GM12878 (cell line): Measurements from ENCODE around the gene ANO9. TPM values are rescaled to one million over a fixed set of nuclear protein-coding genes. Genes with fewer than 3 reads are reported as not detected.

Experiments used
- ATAC-seq: fragments of 200-7000 bp; cut with Tn5 transposase; 3 replicates; pipeline ENCODE4 v1.9.1; 2020; ENCODE audit warnings: mild to moderate bottlenecking, moderate library complexity
- Bru-seq: library from RNA; stranded (reverse); fragments of 400-500 nt; gene quantifications from one replicate; lab custom pipeline; 2021; lab: Mats Ljungman, UMichigan
- BruChase-seq, 2 experiments: library from RNA; stranded (reverse); fragments of 400-500 nt; gene quantifications; one replicate each; lab custom pipeline; 2021; lab: Mats Ljungman, UMichigan
- BruUV-seq: library from RNA; stranded (reverse); fragments of 400-500 nt; replicated peaks from 2 replicates; lab custom pipeline; 2021; lab: Mats Ljungman, UMichigan
- CTCF ChIA-PET: fragments of 300-600 bp; sonication (Branson Sonifier 250); formaldehyde crosslinking; extraction: SDS; loops from one replicate; lab custom pipeline; 2021; ENCODE audit warnings: inconsistent platforms; lab: Yijun Ruan, JAX
- POLR2A ChIA-PET: fragments of 350-600 bp; formaldehyde crosslinking; extraction: SDS; loops from one replicate; lab custom pipeline; 2021; ENCODE audit warnings: inconsistent platforms; lab: Charles Lee
- RAD21 ChIA-PET: fragments of 300-600 bp; sonication (Branson Sonifier 250); formaldehyde crosslinking; loops from one replicate; lab custom pipeline; 2023; ENCODE audit warnings: antibody characterized with exemption; ENCODE audit not compliant: unreplicated experiment; lab: Charles Lee
- SMC1A ChIA-PET: fragments of 300-600 bp; sonication (Branson Sonifier 250); formaldehyde crosslinking; loops from one replicate; lab custom pipeline; 2023; ENCODE audit not compliant: unreplicated experiment, uncharacterized antibody; lab: Charles Lee
- DNase-seq: peaks from one replicate; pipeline ENCODE4 v3.0.0-alpha.2; 2011; ENCODE audit warnings: low read depth, low spot score
- FAIRE-seq: peaks from 3 replicates; lab custom pipeline; 2011; peaks lifted over from hg19 to GRCh38; lab: Jason Lieb, UNC
- H2AFZ ChIP-seq: 2 replicates; pipeline ENCODE4 v1.6.0; 2011; ENCODE audit warnings: low read depth, low read length, control low read depth; ENCODE audit not compliant: control insufficient read depth
- H3K27ac ChIP-seq: 2 replicates; pipeline ENCODE4 v1.5.1; 2011; ENCODE audit warnings: control low read depth; ENCODE audit not compliant: control insufficient read depth, insufficient read depth
- H3K27me3 ChIP-seq, 2 experiments: replicated peaks in 1 of 2; 2 replicates each; pipeline versions ENCODE4 v1.6.0 to v1.6.1; 2011; ENCODE audit warnings: low read length in 1 of 2; ENCODE audit not compliant: control insufficient read depth in 2 of 2, insufficient read depth in 2 of 2
- H3K36me3 ChIP-seq, 2 experiments: 2 replicates each; pipeline ENCODE4 v1.5.1; 2011; ENCODE audit warnings: low read length in 1 of 2; ENCODE audit not compliant: control insufficient read depth in 2 of 2, insufficient read depth in 2 of 2
- H3K4me1 ChIP-seq: 2 replicates; pipeline ENCODE4 v1.6.1; 2011; ENCODE audit warnings: mild to moderate bottlenecking, low read length, moderate library complexity, mixed read lengths; ENCODE audit not compliant: control insufficient read depth, insufficient read depth
- H3K4me2 ChIP-seq: 2 replicates; pipeline ENCODE4 v1.6.0; 2011; ENCODE audit warnings: control low read depth; ENCODE audit not compliant: control insufficient read depth, insufficient read depth
- H3K4me3 ChIP-seq: fragments of 200-600 bp; sonication (generic); 2 replicates; pipeline ENCODE4 v1.5.1; 2016
- H3K79me2 ChIP-seq: 2 replicates; pipeline ENCODE4 v1.6.0; 2011; ENCODE audit warnings: low read length; ENCODE audit not compliant: control insufficient read depth, insufficient read depth
- H3K9ac ChIP-seq: 2 replicates; pipeline ENCODE4 v1.8.0; 2011; ENCODE audit warnings: low read length, control low read depth, mixed read lengths; ENCODE audit not compliant: control insufficient read depth, insufficient read depth
- H3K9me3 ChIP-seq: replicated peaks from 3 replicates; pipeline ENCODE4 v1.5.1; 2011; ENCODE audit warnings: mild to moderate bottlenecking, low read length; ENCODE audit not compliant: control insufficient read depth, insufficient read depth
- H4K20me1 ChIP-seq: 2 replicates; pipeline ENCODE4 v1.6.0; 2011; ENCODE audit not compliant: control insufficient read depth, insufficient read depth
- BHLHE40 ChIP-seq, 2 experiments: fragments of 450-650 bp in 1 of 2; IDR thresholded peaks; 2 replicates each; pipeline ENCODE4 v1.6.1; 2011 to 2017; ENCODE audit warnings: low read depth in 2 of 2, borderline replicate concordance in 1 of 2, improper control_type of control experiment in 1 of 2, low read length in 1 of 2, mild to moderate bottlenecking in 1 of 2
- ETV6 ChIP-seq, 2 experiments: fragments of 450-650 bp in 1 of 2; IDR thresholded peaks in 1 of 2; conservative IDR thresholded peaks in 1 of 2; 2 replicates each; pipeline ENCODE4 v1.6.1; 2014; ENCODE audit warnings: antibody characterized with exemption in 1 of 2, borderline replicate concordance in 1 of 2, low read depth in 1 of 2, mild to moderate bottlenecking in 1 of 2, moderate library complexity in 1 of 2
- FOXK2 ChIP-seq: fragments of 450-650 bp; IDR thresholded peaks from 2 replicates; pipeline ENCODE4 v1.6.1; 2017; ENCODE audit warnings: mild to moderate bottlenecking, moderate library complexity
- FOXM1 ChIP-seq: IDR thresholded peaks from 2 replicates; pipeline ENCODE4 v1.6.1; 2012; ENCODE audit warnings: low read depth, mild to moderate bottlenecking, inconsistent platforms, low read length, moderate library complexity
- IRF4 ChIP-seq: IDR thresholded peaks from 2 replicates; pipeline ENCODE4 v1.6.1; 2011; ENCODE audit warnings: low read depth, low read length
- LARP7 ChIP-seq: fragments of 450-650 bp; IDR thresholded peaks from 2 replicates; pipeline ENCODE4 v1.6.1; 2017; ENCODE audit warnings: mild to moderate bottlenecking
- NFYB ChIP-seq: IDR thresholded peaks from 2 replicates; pipeline ENCODE4 v1.6.1; 2011; ENCODE audit warnings: low read depth, mild to moderate bottlenecking, low read length, improper control_type of control experiment, moderate library complexity; ENCODE audit not compliant: insufficient read depth
- NR2F1 ChIP-seq: fragments of 450-650 bp; conservative IDR thresholded peaks from 2 replicates; pipeline ENCODE4 v1.6.1; 2017; ENCODE audit warnings: mild to moderate bottlenecking
- POLR2A ChIP-seq: IDR thresholded peaks from 2 replicates; pipeline ENCODE4 v1.6.1; 2011; ENCODE audit warnings: low read depth, mild to moderate bottlenecking, low read length
- SIX5 ChIP-seq: IDR thresholded peaks from 2 replicates; pipeline ENCODE4 v1.6.1; 2011; ENCODE audit warnings: mild to moderate bottlenecking, low read depth, low read length, moderate library complexity; ENCODE audit not compliant: severe bottlenecking
- SMARCA5 ChIP-seq: fragments of 450-650 bp; IDR thresholded peaks from 2 replicates; pipeline ENCODE4 v1.6.1; 2017; ENCODE audit warnings: mild to moderate bottlenecking
- SP1 ChIP-seq: IDR thresholded peaks from one replicate; pipeline ENCODE4 v1.6.1; 2011; ENCODE audit warnings: low read depth, low read length
- YBX1 ChIP-seq: fragments of 450-650 bp; IDR thresholded peaks from 2 replicates; pipeline ENCODE4 v1.6.1; 2016; ENCODE audit warnings: antibody characterized with exemption
- ZNF24 ChIP-seq: fragments of 450-650 bp; IDR thresholded peaks from 2 replicates; pipeline ENCODE4 v1.6.1; 2017; ENCODE audit warnings: antibody characterized with exemption, mild to moderate bottlenecking
- WGBS: methylation state at CpG from one replicate; pipeline ENCODE4 v1.1.6; 2016; ENCODE audit warnings: low lambda C conversion rate; ENCODE audit not compliant: insufficient replicate concordance, insufficient coverage; ENCODE audit errors: missing lambda C conversion rate; 5-methylcytosine and 5-hydroxymethylcytosine counted together
- in situ Hi-C: fragments of 300-500 bp; cut with MboI; formaldehyde crosslinking; loops from 9 replicates; pipeline ENCODE4 v1.14.3; 2018; ENCODE audit warnings: mixed read lengths
- intact Hi-C: fragments of 100-400 bp; cut with micrococcal nuclease; formaldehyde crosslinking; loops from one replicate; pipeline ENCODE4 v1.14.2; 2022; ENCODE audit not compliant: unreplicated experiment
- long read RNA-seq, 2 experiments: library from polyadenylated mRNA; unstranded; transcript quantifications; one replicate each; pipeline ENCODE4 v2.0.0, GENCODE V29; 2019 to 2020
- polyA minus RNA-seq, 3 experiments: library from RNA; depleted of rRNA, polyadenylated mRNA; stranded (reverse); fragments of >200 nt; gene quantifications; 2 replicates each; pipeline ENCODE4 v1.2.3, GENCODE V29; 2011
- polyA plus RNA-seq, 11 experiments: library from polyadenylated mRNA; depleted of rRNA in 4 of 11; unstranded in 6 of 11; stranded (reverse) in 5 of 11; fragments of >200 nt; fragmentation: Nextera tagmentation in 4 of 11; fragmentation: Illumina TruSeq in 1 of 11; extraction: Ambion mirVana in 4 of 11; extraction: Trizol in 1 of 11; gene quantifications; 1 replicate in 1 of 11; 2 replicates in 10 of 11; pipeline versions ENCODE4 v1.2.1 to v1.2.3, GENCODE V29; 2011 to 2016; ENCODE audit warnings: inconsistent platforms in 2 of 11, missing spikeins in 2 of 11, low read depth in 1 of 11
- total RNA-seq, 4 experiments: library from RNA; depleted of rRNA in 3 of 4; stranded (reverse); fragments of >200 nt in 3 of 4; fragmentation: Illumina TruSeq in 1 of 4; extraction: Trizol in 1 of 4; gene quantifications; 2 replicates each; pipeline versions ENCODE4 v1.2.1 to v1.2.3, GENCODE V29; 2013 to 2021
- TF ChIP-seq, protein P1 (sequence below): fragments of 450-650 bp; IDR thresholded peaks from 2 replicates; pipeline ENCODE4 v1.6.1; 2017; ENCODE audit warnings: mild to moderate bottlenecking

Gene ANO9, protein sequence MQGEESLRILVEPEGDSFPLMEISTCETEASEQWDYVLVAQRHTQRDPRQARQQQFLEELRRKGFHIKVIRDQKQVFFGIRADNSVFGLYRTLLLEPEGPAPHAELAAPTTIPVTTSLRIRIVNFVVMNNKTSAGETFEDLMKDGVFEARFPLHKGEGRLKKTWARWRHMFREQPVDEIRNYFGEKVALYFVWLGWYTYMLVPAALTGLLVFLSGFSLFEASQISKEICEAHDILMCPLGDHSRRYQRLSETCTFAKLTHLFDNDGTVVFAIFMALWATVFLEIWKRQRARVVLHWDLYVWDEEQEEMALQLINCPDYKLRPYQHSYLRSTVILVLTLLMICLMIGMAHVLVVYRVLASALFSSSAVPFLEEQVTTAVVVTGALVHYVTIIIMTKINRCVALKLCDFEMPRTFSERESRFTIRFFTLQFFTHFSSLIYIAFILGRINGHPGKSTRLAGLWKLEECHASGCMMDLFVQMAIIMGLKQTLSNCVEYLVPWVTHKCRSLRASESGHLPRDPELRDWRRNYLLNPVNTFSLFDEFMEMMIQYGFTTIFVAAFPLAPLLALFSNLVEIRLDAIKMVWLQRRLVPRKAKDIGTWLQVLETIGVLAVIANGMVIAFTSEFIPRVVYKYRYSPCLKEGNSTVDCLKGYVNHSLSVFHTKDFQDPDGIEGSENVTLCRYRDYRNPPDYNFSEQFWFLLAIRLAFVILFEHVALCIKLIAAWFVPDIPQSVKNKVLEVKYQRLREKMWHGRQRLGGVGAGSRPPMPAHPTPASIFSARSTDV
- total RNA-seq (2013; cell fraction: nucleolus; rRNA removed), result 106 and 107 TPM in 2 replicates
- total RNA-seq (2014; rRNA removed) (16.3 and 19.8 TPM in 2 replicates), total RNA-seq (2014; rRNA removed; fragmentation: Illumina TruSeq; extraction: Trizol) (7.6 and 9.4 TPM in 2 replicates), total RNA-seq (2021) (37.0 and 42.3 TPM in 2 replicates), polyA plus RNA-seq (2011; rRNA removed) (12.7 and 21.8 TPM in 2 replicates), polyA plus RNA-seq (2014; fragmentation: Illumina TruSeq; extraction: Trizol) (3.0 and 9.5 TPM in 2 replicates), polyA plus RNA-seq (2014; fragmentation: Nextera tagmentation; extraction: Ambion mirVana) (1 to 10 TPM in 1 of 2 experiments, under 1 TPM in 1; 0.21 to 1.6 TPM), polyA plus RNA-seq (2014; rRNA removed) (42.1 and 51.0 TPM in 2 replicates), polyA plus RNA-seq (2016; fragmentation: Nextera tagmentation; extraction: Ambion mirVana) (10 to 100 TPM; 11.0 to 13.0 TPM), polyA minus RNA-seq (2011; rRNA and poly(A)+ RNA removed) (7.8 and 14.5 TPM in 2 replicates), Bru-seq, nascent RNA (percentile 68 among the genes with signal in this experiment), BruChase-seq, experiment 1, labeled RNA remaining after a 6-hour chase (percentile 85 among the genes with signal in this experiment), BruChase-seq, experiment 2, labeled RNA remaining after a 2-hour chase (percentile 72 among the genes with signal in this experiment)
- 14.4 TPM for polyA plus RNA-seq (2011; ENCODE audit: low read depth)
- 15.7 and 24.8 TPM in 2 replicates for polyA plus RNA-seq (2011; cell fraction: cytosol; rRNA removed)
- polyA plus RNA-seq (2011; cell fraction: nucleus; rRNA removed), result 445 and 483 TPM in 2 replicates
- polyA plus RNA-seq (2012), result 46.7 and 48.0 TPM in 2 replicates
- 3.9 and 5.2 TPM in 2 replicates for polyA minus RNA-seq (2011; cell fraction: cytosol; rRNA and poly(A)+ RNA removed)
- 38.2 and 44.2 TPM in 2 replicates for polyA minus RNA-seq (2011; cell fraction: nucleus; rRNA and poly(A)+ RNA removed)
- long read RNA-seq, experiment 1, partial matches to known transcripts, result 0 of 1 reads
- long read RNA-seq, experiment 1, other reads (novel, unspliced or antisense), result 1 of 1 reads
- long read RNA-seq, experiment 2, result 0 reads

DNA sequence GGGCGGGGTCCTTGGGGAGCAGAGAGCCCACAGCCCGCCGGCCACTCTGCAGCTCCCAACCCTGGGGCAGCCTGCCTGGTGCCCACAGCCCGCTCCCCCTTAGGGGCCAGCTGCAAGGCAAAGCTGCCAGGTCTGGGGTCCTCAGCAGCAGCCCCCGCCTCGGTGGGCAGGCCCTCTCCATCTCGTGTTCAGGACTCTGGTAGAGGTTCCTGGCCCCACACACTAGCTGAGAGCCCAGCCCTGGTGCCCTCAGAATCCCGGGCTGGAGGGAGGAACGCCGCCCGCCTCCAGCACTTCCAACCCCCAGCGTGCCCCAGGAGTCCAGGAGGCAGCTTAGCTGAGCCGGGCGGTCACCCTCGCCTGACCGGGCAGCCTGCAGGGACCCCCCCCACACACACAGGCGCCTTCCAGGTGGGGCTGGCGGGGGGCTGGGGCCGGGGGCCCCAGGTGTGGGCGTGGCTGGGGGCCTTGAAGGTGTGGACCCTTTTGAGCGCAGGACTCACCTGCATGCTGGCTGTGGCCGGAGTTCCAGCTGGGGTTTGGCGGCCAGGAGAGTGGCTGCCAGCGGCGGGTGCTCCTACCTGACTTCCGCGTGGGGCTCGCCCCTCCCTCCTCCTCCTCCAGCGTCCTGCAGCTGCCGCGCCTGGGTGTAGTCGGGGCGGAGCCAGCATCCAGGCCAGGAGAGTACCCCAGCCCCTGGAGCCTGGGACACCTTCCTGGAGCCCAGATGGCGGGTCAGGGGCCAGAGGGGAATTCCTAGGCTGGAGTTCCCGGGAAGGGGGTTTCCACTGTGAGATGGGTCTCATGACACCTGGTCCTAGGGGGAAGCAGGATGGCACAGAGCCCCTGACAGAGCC, at the start of gene ANO9:
ANO9 (minus strand) TSS at position 594 of the 857 bp plus-strand sequence; CDS start at position 509, 85 bp downstream.
- ChIA-PET RAD21 (interaction anchor here (0.9 to 1.3 kb wide), 3 partner anchors 8 to 65 kb away, joined by 3 to 4 read pairs (median 3); partner anchors contain the start of gene PTDSS2), POLR2A (interaction anchor here (1.5 kb wide), 1 partner anchor 233 kb away, joined by 3 read pairs; no protein-coding TSS in a partner anchor), CTCF (interaction anchor here (4.9 kb wide), 1 partner anchor 8 kb away, joined by 34 read pairs; the partner anchor contains the start of gene PTDSS2), SMC1A (interaction anchor here (0.9 kb wide), 1 partner anchor 35 kb away, joined by 3 read pairs; no protein-coding TSS in a partner anchor)
- intact Hi-C loops, result loop anchor here (10.0 kb wide), 2 partner anchors 137 to 237 kb away; partner anchors contain the start of genes BET1L, IFITM2 and RIC8A
- H3K4me1 ChIP-seq, result peaks cover 12% of the 10 kb centered on the region
- 20% methylated on average over 34 of the region's 35 CpGs for WGBS
- BruUV-seq, result no TSS peak
- no peak for FAIRE-seq
- H3K4me3 ChIP-seq, result peak within 1 kb of the TSS; percentile 78
- no peak for DNase-seq
- H2AFZ ChIP-seq, result peak within 1 kb of the TSS; percentile 81
- no peaks in the 10 kb centered on the region for H4K20me1 ChIP-seq
- peak within 1 kb of the TSS; percentile 70 for H3K9ac ChIP-seq
- H3K27me3 ChIP-seq, result no peaks in the 10 kb centered on the region
- H3K36me3 ChIP-seq, result no peaks in the 10 kb centered on the region; a peak in 1 of 4 replicates
- in situ Hi-C loops, result no loop called here
- no peak within 1 kb of the TSS; the same call in 1 of the 2 replicates for H3K27ac ChIP-seq
- H3K9me3 ChIP-seq, result no peaks in the 10 kb centered on the region
- H3K79me2 ChIP-seq, result peaks cover 10% of the 10 kb centered on the region
- peak; percentile 93 for ATAC-seq
- peak within 1 kb of the TSS; percentile 86 for H3K4me2 ChIP-seq
- TF ChIP-seq ZNF24 (no peak), SP1 (no peak), YBX1 (no peak), SMARCA5 (no peak), IRF4 (no peak), LARP7 (no peak), POLR2A (peak; percentile 78), FOXK2 (no peak), BHLHE40 (IDR thresholded peaks at IDR 0.05; ENCODE audit: borderline replicate concordance in 1 of 2, low read depth in 2 of 2, low read length in 1 of 2) (peak in 1 of 2 experiments; percentile 39; a peak in 2 of 4 replicates), FOXM1 (no peak), SIX5 (no peak), NFYB (no peak), ETV6 (conservative IDR thresholded peaks at IDR 0.05 in 1 of 2, IDR thresholded peaks at IDR 0.05 in 1 of 2; ENCODE audit: borderline replicate concordance in 1 of 2, low read depth in 1 of 2) (no peak), NR2F1 (0 out of 2 replicates have a peak, but pooled peaks have one; percentile 23)
- TF ChIP-seq, protein P1, sequence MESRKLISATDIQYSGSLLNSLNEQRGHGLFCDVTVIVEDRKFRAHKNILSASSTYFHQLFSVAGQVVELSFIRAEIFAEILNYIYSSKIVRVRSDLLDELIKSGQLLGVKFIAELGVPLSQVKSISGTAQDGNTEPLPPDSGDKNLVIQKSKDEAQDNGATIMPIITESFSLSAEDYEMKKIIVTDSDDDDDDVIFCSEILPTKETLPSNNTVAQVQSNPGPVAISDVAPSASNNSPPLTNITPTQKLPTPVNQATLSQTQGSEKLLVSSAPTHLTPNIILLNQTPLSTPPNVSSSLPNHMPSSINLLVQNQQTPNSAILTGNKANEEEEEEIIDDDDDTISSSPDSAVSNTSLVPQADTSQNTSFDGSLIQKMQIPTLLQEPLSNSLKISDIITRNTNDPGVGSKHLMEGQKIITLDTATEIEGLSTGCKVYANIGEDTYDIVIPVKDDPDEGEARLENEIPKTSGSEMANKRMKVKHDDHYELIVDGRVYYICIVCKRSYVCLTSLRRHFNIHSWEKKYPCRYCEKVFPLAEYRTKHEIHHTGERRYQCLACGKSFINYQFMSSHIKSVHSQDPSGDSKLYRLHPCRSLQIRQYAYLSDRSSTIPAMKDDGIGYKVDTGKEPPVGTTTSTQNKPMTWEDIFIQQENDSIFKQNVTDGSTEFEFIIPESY, result no peak
